Keratinocyte (primary cell): Measurements from ENCODE around the gene SLC7A6. TPM values are rescaled to one million over a fixed set of nuclear protein-coding genes. Genes with fewer than 3 reads are reported as not detected.

Source experiments
- DNase-seq: peaks from one replicate; pipeline ENCODE4 v3.0.0-alpha.2; 2011; ENCODE audit warnings: low read depth, missing footprints, low spot score
- FAIRE-seq: peaks from 2 replicates; lab custom pipeline; 2011; peaks lifted over from hg19 to GRCh38; lab: Jason Lieb, UNC
- H2AFZ ChIP-seq: 2 replicates; pipeline ENCODE4 v1.6.0; 2012; ENCODE audit warnings: low read length, control low read depth, inconsistent platforms; ENCODE audit not compliant: control insufficient read depth
- H3K27ac ChIP-seq: 2 replicates; pipeline ENCODE4 v1.5.1; 2011; ENCODE audit warnings: low read length; ENCODE audit not compliant: control insufficient read depth, insufficient read depth
- H3K27me3 ChIP-seq: 3 replicates; pipeline ENCODE4 v1.6.0; 2011; ENCODE audit warnings: low read length; ENCODE audit not compliant: control insufficient read depth, insufficient read depth; ENCODE audit errors: extremely low read depth
- H3K36me3 ChIP-seq, 2 experiments: 2 replicates in 1 of 2; 3 replicates in 1 of 2; pipeline ENCODE4 v1.5.1; 2011; ENCODE audit warnings: low read length in 2 of 2, mild to moderate bottlenecking in 1 of 2; ENCODE audit not compliant: control insufficient read depth in 2 of 2, insufficient read depth in 2 of 2; ENCODE audit errors: extremely low read depth in 1 of 2
- H3K4me1 ChIP-seq: 3 replicates; pipeline ENCODE4 v1.5.1; 2011; ENCODE audit warnings: low read length; ENCODE audit not compliant: control insufficient read depth, insufficient read depth; ENCODE audit errors: extremely low read depth
- H3K4me2 ChIP-seq: 3 replicates; pipeline ENCODE4 v1.6.0; 2011; ENCODE audit warnings: low read depth, low read length; ENCODE audit not compliant: control insufficient read depth, insufficient read depth; ENCODE audit errors: extremely low read depth
- H3K4me3 ChIP-seq, 3 experiments: fragments of 200-600 bp in 1 of 3; sonication (generic) in 1 of 3; 2 replicates in 2 of 3; 3 replicates in 1 of 3; pipeline ENCODE4 v1.5.1; 2011 to 2016; ENCODE audit warnings: low read length in 3 of 3, mild to moderate bottlenecking in 3 of 3, control low read depth in 2 of 3, inconsistent platforms in 1 of 3, low read depth in 1 of 3, mixed read lengths in 1 of 3, mixed run types in 1 of 3, moderate library complexity in 1 of 3; ENCODE audit not compliant: control insufficient read depth in 2 of 3, insufficient read depth in 2 of 3; ENCODE audit errors: extremely low read depth in 1 of 3
- H3K79me2 ChIP-seq: 2 replicates; pipeline ENCODE4 v1.6.0; 2012; ENCODE audit warnings: low read length; ENCODE audit not compliant: control insufficient read depth, insufficient read depth
- H3K9ac ChIP-seq: 3 replicates; pipeline ENCODE4 v1.6.0; 2011; ENCODE audit warnings: low read length; ENCODE audit not compliant: control insufficient read depth, insufficient read depth; ENCODE audit errors: extremely low read depth
- H3K9me1 ChIP-seq: 3 replicates; pipeline ENCODE4 v1.6.0; 2011; ENCODE audit warnings: low read length; ENCODE audit not compliant: control insufficient read depth, insufficient read depth; ENCODE audit errors: extremely low read depth
- H3K9me3 ChIP-seq: 2 replicates; pipeline ENCODE4 v1.5.1; 2012; ENCODE audit warnings: low read depth, low read length; ENCODE audit not compliant: control insufficient read depth
- H4K20me1 ChIP-seq: 3 replicates; pipeline ENCODE4 v1.6.0; 2011; ENCODE audit warnings: low read length; ENCODE audit not compliant: control insufficient read depth, insufficient read depth; ENCODE audit errors: extremely low read depth
- EZH2 ChIP-seq: IDR thresholded peaks from one replicate; pipeline ENCODE4 v1.6.1; 2012; ENCODE audit warnings: inconsistent platforms, mild to moderate bottlenecking, low read length, moderate library complexity
- dilution Hi-C: fragments of 300-500 bp; cut with MboI; formaldehyde crosslinking; loops from one replicate; pipeline ENCODE4 v1.7.0; 2020; ENCODE audit warnings: low sequenced_read_pairs; ENCODE audit not compliant: extremely low pct_ligation_motif_present
- polyA plus RNA-seq, 5 experiments: library from polyadenylated mRNA; depleted of rRNA in 3 of 5; stranded (reverse) in 3 of 5; stranded (forward) in 1 of 5; unstranded in 1 of 5; fragments of >200 nt; gene quantifications; 1 replicate in 1 of 5; 2 replicates in 3 of 5; 3 replicates in 1 of 5; pipeline versions ENCODE4 v1.2.1 to v1.2.3, GENCODE V29; 2011 to 2012; ENCODE audit warnings: missing spikeins in 2 of 5, low read depth in 1 of 5, low replicate concordance in 1 of 5
- TF ChIP-seq, protein P1 (sequence below), 3 experiments: IDR thresholded peaks in 1 of 3; conservative IDR thresholded peaks in 1 of 3; optimal IDR thresholded peaks in 1 of 3; 2 replicates in 2 of 3; 3 replicates in 1 of 3; pipeline versions ENCODE3 to v1.5.1; 2011; ENCODE audit warnings: low read length in 3 of 3, mild to moderate bottlenecking in 3 of 3, moderate library complexity in 2 of 3, control low read depth in 1 of 3, inconsistent platforms in 1 of 3; ENCODE audit not compliant: insufficient read depth in 2 of 3; ENCODE audit errors: extremely low read depth in 1 of 3

The SLC7A6 gene
- polyA plus RNA-seq, 1 donor (not counting 4 experiments of a cell fraction or from before 2014, with no cell fraction given): 43.4 TPM

DNA sequence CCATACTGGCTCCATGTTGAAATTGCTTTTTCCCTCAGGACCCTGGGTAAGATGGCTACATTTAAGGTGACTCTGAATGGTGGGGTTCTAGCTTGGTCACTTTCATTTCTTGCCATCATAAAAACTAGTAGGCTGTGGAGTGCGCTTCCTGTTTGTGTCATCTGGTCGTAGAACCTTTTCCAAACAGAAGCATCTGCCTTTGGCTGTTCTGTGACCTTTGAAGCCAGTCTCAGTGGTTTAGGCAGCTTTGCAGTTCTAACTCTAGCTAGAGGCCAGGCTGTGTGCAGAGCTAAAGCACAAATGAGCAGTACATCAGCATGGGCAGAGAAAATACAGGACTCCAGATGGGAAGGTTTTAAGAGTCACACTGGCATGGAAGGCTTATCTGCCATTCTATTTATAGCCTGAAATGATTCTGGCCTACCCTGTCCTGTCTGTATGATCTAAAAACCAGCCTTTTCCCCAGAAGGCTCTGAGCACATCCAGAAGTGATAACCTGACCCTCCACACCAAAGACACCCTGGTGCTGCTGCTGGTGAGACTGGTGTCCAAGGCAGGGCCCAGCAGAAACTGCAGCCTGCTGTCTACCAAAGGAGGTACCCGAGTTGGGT is 37.0 kb upstream of the SLC7A6 start:
- DNase-seq: no peak
- Histone ChIP-seq H4K20me1 (peaks cover 6% of the 10 kb centered on the region), H3K4me1 (no peaks in the 10 kb centered on the region), H3K4me3 (no peak overlapping the region), H3K27me3 (no peaks in the 10 kb centered on the region), H3K27ac (no peak overlapping the region), H2AFZ (no peak overlapping the region), H3K9me3 (no peaks in the 10 kb centered on the region), H3K9me1 (no peaks in the 10 kb centered on the region), H3K36me3 (peaks cover 31 to 44% of the 10 kb centered on the region in 2 experiments), H3K9ac (no peak overlapping the region), H3K79me2 (peaks cover 2% of the 10 kb centered on the region), H3K4me2 (no peak overlapping the region)
- FAIRE-seq: no peak
- TF ChIP-seq, protein P1, sequence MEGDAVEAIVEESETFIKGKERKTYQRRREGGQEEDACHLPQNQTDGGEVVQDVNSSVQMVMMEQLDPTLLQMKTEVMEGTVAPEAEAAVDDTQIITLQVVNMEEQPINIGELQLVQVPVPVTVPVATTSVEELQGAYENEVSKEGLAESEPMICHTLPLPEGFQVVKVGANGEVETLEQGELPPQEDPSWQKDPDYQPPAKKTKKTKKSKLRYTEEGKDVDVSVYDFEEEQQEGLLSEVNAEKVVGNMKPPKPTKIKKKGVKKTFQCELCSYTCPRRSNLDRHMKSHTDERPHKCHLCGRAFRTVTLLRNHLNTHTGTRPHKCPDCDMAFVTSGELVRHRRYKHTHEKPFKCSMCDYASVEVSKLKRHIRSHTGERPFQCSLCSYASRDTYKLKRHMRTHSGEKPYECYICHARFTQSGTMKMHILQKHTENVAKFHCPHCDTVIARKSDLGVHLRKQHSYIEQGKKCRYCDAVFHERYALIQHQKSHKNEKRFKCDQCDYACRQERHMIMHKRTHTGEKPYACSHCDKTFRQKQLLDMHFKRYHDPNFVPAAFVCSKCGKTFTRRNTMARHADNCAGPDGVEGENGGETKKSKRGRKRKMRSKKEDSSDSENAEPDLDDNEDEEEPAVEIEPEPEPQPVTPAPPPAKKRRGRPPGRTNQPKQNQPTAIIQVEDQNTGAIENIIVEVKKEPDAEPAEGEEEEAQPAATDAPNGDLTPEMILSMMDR (optimal IDR thresholded peaks at IDR 0.05 in 1 of 3, IDR thresholded peaks at IDR 0.05 in 1 of 3, conservative IDR thresholded peaks at IDR 0.05 in 1 of 3; ENCODE audit: extremely low read depth in 1 of 3, insufficient read depth in 2 of 3, low read length in 3 of 3): no peak
- TF ChIP-seq EZH2: no peak
- dilution Hi-C loops: no loop called here

DNA sequence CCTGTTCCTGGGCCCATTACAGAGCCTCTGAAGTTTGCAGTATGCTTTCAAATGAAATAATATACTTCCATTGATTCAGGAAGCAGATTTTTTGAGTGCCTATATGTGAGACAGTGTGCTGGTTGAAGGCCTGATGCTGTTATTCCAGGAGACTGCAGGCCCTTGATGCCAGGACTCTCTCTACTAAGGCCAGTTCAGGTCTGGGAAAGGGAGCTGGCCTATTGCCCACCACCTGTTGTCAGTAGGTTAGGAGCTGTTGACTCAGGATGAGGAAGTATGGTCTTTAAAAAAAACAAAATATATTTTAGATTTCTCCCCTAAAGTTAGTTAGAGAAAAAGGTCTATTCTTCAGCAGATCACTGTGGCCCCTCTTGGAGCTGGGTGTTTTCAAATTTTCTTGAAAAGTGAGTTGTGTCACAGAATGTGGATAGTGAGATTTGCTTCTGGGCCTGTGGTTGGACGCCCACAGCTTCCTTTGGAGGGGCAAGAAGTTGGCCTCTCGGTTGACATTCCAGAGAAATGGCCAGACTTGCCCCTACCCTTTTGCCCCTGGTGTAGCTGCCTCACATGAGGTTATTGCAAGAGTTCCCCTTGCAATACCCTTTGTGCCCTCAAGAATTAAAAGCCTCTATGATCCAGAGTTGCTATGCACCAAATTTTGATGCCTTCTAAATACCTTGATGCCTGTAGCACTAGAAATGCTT is 36.3 kb upstream of the SLC7A6 start:
- Histone ChIP-seq H3K9me3 (no peaks in the 10 kb centered on the region), H3K36me3 (peaks cover 35 to 50% of the 10 kb centered on the region in 2 experiments), H3K27me3 (no peaks in the 10 kb centered on the region), H4K20me1 (peaks cover 6% of the 10 kb centered on the region), H2AFZ (no peak overlapping the region), H3K4me1 (no peaks in the 10 kb centered on the region), H3K79me2 (peaks cover 5% of the 10 kb centered on the region), H3K4me3 (no peak overlapping the region), H3K9me1 (no peaks in the 10 kb centered on the region), H3K27ac (no peak overlapping the region), H3K9ac (no peak overlapping the region), H3K4me2 (no peak overlapping the region)
- DNase-seq (no peak), FAIRE-seq (no peak)
- TF ChIP-seq, protein P1 (optimal IDR thresholded peaks at IDR 0.05 in 1 of 3, IDR thresholded peaks at IDR 0.05 in 1 of 3, conservative IDR thresholded peaks at IDR 0.05 in 1 of 3; ENCODE audit: extremely low read depth in 1 of 3, insufficient read depth in 2 of 3, low read length in 3 of 3): no peak
- TF ChIP-seq EZH2: no peak
- dilution Hi-C loops: no loop called here
